Liver (tissue), 9 donors: Measurements from ENCODE around the gene CUX1. TPM values are rescaled to one million over a fixed set of nuclear protein-coding genes. Genes with fewer than 3 reads are reported as not detected.

Experiments used
- DNase-seq: peaks from one replicate; pipeline ENCODE4 v3.0.0-alpha.2; 2017; ENCODE audit warnings: low spot score
- H3K27ac ChIP-seq, 2 donors: one replicate each; pipeline ENCODE4 v1.7.0; 2013; ENCODE audit warnings: inconsistent platforms in 2 of 2, low read length in 2 of 2, control low read depth in 1 of 2, low read depth in 1 of 2, mild to moderate bottlenecking in 1 of 2
- H3K27me3 ChIP-seq, 4 donors: one replicate each; pipeline versions ENCODE4 v1.6.1 to v1.7.0; 2013; ENCODE audit warnings: low read length in 3 of 4, inconsistent platforms in 1 of 4, mild to moderate bottlenecking in 1 of 4, moderate library complexity in 1 of 4; ENCODE audit not compliant: control insufficient read depth in 4 of 4, insufficient read depth in 4 of 4
- H3K36me3 ChIP-seq, 4 donors: one replicate each; pipeline versions ENCODE4 v1.6.1 to v1.7.0; 2013; ENCODE audit warnings: low read length in 3 of 4, mild to moderate bottlenecking in 3 of 4, low read depth in 1 of 4, moderate library complexity in 1 of 4; ENCODE audit not compliant: control insufficient read depth in 4 of 4, insufficient read depth in 3 of 4
- H3K4me1 ChIP-seq, 4 donors: one replicate each; pipeline versions ENCODE4 v1.6.1 to v1.7.0; 2013; ENCODE audit warnings: low read length in 3 of 4, mild to moderate bottlenecking in 3 of 4, moderate library complexity in 1 of 4; ENCODE audit not compliant: control insufficient read depth in 4 of 4, insufficient read depth in 4 of 4
- H3K4me3 ChIP-seq, 3 donors: one replicate each; pipeline versions ENCODE4 v1.6.1 to v1.7.0; 2013; ENCODE audit warnings: low read length in 3 of 3, control low read depth in 1 of 3, low read depth in 1 of 3, mild to moderate bottlenecking in 1 of 3
- H3K9ac ChIP-seq, 2 donors: one replicate each; pipeline ENCODE4 v1.7.0; 2013; ENCODE audit warnings: low read length in 2 of 2, mild to moderate bottlenecking in 2 of 2, moderate library complexity in 2 of 2, control low read depth in 1 of 2, low read depth in 1 of 2
- H3K9me3 ChIP-seq, 4 donors: one replicate each; pipeline versions ENCODE4 v1.6.1 to v1.7.0; 2013; ENCODE audit warnings: low read length in 3 of 4; ENCODE audit not compliant: control insufficient read depth in 4 of 4
- EGR1 ChIP-seq, 2 donors: IDR thresholded peaks; 2 replicates each; pipeline ENCODE4 v1.6.1; 2016 to 2018; ENCODE audit warnings: antibody characterized with exemption in 2 of 2, low read depth in 2 of 2
- FOXA1 ChIP-seq: IDR thresholded peaks from 2 replicates; pipeline ENCODE4 v1.6.1; 2016; ENCODE audit warnings: antibody characterized with exemption
- FOXA2 ChIP-seq: IDR thresholded peaks from 2 replicates; pipeline ENCODE4 v1.6.1; 2016; ENCODE audit warnings: antibody characterized with exemption
- GABPA ChIP-seq, 2 donors: IDR thresholded peaks in 1 of 2; conservative IDR thresholded peaks in 1 of 2; 2 replicates each; pipeline ENCODE4 v1.6.1; 2016; ENCODE audit warnings: antibody characterized with exemption in 2 of 2, mild to moderate bottlenecking in 1 of 2, moderate library complexity in 1 of 2
- HNF4A ChIP-seq, 2 donors: conservative IDR thresholded peaks; 2 replicates each; pipeline ENCODE4 v1.6.1; 2016; ENCODE audit warnings: antibody characterized with exemption in 2 of 2, mild to moderate bottlenecking in 2 of 2
- HNF4G ChIP-seq: IDR thresholded peaks from 2 replicates; pipeline ENCODE4 v1.6.1; 2016; ENCODE audit warnings: antibody characterized with exemption
- JUND ChIP-seq, 2 donors: IDR thresholded peaks; 2 replicates each; pipeline ENCODE4 v1.6.1; 2016; ENCODE audit warnings: antibody characterized with exemption in 2 of 2
- NR2F2 ChIP-seq: IDR thresholded peaks from 2 replicates; pipeline ENCODE4 v1.6.1; 2016; ENCODE audit warnings: antibody characterized with exemption
- RAD21 ChIP-seq, 2 donors: IDR thresholded peaks; 2 replicates each; pipeline ENCODE4 v1.6.1; 2016; ENCODE audit warnings: antibody characterized with exemption in 2 of 2, mild to moderate bottlenecking in 2 of 2
- RXRA ChIP-seq, 2 donors: IDR thresholded peaks; 2 replicates each; pipeline ENCODE4 v1.6.1; 2017 to 2018; ENCODE audit warnings: antibody characterized with exemption in 2 of 2, mild to moderate bottlenecking in 1 of 2
- SP1 ChIP-seq: IDR thresholded peaks from 2 replicates; pipeline ENCODE4 v1.6.1; 2018; ENCODE audit warnings: antibody characterized with exemption, mild to moderate bottlenecking
- TAF1 ChIP-seq: conservative IDR thresholded peaks from 2 replicates; pipeline ENCODE4 v1.6.1; 2016; ENCODE audit warnings: antibody characterized with exemption, mild to moderate bottlenecking
- YY1 ChIP-seq: IDR thresholded peaks from 2 replicates; pipeline ENCODE4 v1.6.1; 2016; ENCODE audit warnings: antibody characterized with exemption, mild to moderate bottlenecking
- WGBS: extraction: QIAGEN DNeasy Blood & Tissue Kit; methylation state at CpG from one replicate; pipeline ENCODE4 v1.1.7; 2013; 5-methylcytosine and 5-hydroxymethylcytosine counted together
- polyA plus RNA-seq, 2 donors: library from polyadenylated mRNA; stranded (reverse) in 1 of 2; unstranded in 1 of 2; fragments of 200-250 nt in 1 of 2; fragments of >200 nt in 1 of 2; fragmentation: Nextera tagmentation in 1 of 2; extraction: Ambion mirVana in 1 of 2; gene quantifications; one replicate each; pipeline versions ENCODE4 v1.2.1 to v1.2.3, GENCODE V29; 2013 to 2015
- total RNA-seq, 2 donors: library from RNA; depleted of rRNA; stranded (reverse); fragments of >200 nt; gene quantifications; one replicate each; pipeline ENCODE4 v1.2.3, GENCODE V29; 2014
- TF ChIP-seq, protein P1 (sequence below): IDR thresholded peaks from 2 replicates; pipeline ENCODE4 v1.6.1; 2016; ENCODE audit warnings: antibody characterized with exemption
- TF ChIP-seq, protein P2 (sequence below): fragments of 150-350 bp; IDR thresholded peaks from 2 replicates; pipeline ENCODE4 v1.5.1; 2017; ENCODE audit warnings: improper control_type of control experiment, low read depth, low read length; ENCODE audit not compliant: missing input control
- TF ChIP-seq, protein P3 (sequence below): IDR thresholded peaks from 2 replicates; pipeline ENCODE4 v1.6.1; 2016; ENCODE audit warnings: antibody characterized with exemption
- TF ChIP-seq, protein P4 (sequence below): IDR thresholded peaks from 2 replicates; pipeline ENCODE4 v1.6.1; 2016; ENCODE audit warnings: antibody characterized with exemption, mild to moderate bottlenecking
- TF ChIP-seq, protein P5 (sequence below): IDR thresholded peaks from 2 replicates; pipeline ENCODE4 v1.6.1; 2016; ENCODE audit warnings: antibody characterized with exemption
- donor health status: healthy.
- donor health status: healthy.
- donor health status: healthy.
- donor health status: healthy.
- donor health status: healthy.

The CUX1 gene
- total and polyA plus RNA-seq, 4 donors: 18.6 to 40.6 (median 21.4) TPM

DNA sequence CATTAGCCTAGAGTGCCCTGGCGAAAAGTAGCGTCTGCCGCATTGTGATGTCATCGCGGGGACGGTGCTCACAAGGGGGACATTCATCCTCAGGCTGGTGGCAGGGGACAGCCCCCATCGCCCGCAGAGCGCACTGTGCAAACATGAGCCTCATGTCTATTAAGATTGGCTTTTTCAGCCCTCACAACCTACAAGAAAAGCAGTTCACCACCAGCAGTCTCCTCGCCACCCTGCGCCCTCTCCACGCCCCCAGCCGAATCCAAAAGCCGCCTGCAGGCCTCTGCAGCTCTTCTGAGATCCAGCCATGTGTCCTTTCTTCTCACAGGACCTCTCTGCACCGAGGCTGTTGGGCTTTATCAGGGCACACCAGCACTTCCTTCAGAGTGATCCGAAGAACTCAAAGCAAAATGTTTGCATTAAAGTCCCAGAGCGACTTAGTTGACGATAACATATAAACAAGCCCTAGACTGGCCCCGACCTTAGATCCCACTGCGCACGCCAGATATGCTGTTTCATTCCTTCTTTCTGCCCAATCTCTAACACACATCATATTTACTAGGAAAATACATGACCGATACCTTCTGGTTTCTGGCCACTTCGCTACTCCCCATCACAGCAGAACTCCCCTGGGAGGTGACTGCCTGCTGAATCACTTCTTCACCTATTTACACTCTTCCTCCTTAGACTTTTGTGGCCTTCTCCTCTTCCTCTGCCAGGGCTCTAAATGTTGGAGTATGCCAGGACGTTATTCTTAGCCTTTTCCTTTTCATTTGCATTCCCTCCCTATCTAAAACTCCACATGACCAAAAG, 263.2 kb downstream of the CUX1 start:
- Histone ChIP-seq H3K9me3 (no peaks in the 10 kb centered on the region), H3K4me1 (no peaks in the 10 kb centered on the region), H3K9ac (no peak overlapping the region), H3K27ac (no peak overlapping the region), H3K27me3 (no peaks in the 10 kb centered on the region), H3K36me3 (peaks cover 0 to 7% (median 4%) of the 10 kb centered on the region in 4 donors), H3K4me3 (no peak overlapping the region)
- WGBS: 86% methylated on average over 24 of the region's 24 CpGs
- TF ChIP-seq FOXA1: no peak
- TF ChIP-seq RXRA (IDR thresholded peaks at IDR 0.05): no peak
- TF ChIP-seq YY1: no peak
- TF ChIP-seq, protein P1, sequence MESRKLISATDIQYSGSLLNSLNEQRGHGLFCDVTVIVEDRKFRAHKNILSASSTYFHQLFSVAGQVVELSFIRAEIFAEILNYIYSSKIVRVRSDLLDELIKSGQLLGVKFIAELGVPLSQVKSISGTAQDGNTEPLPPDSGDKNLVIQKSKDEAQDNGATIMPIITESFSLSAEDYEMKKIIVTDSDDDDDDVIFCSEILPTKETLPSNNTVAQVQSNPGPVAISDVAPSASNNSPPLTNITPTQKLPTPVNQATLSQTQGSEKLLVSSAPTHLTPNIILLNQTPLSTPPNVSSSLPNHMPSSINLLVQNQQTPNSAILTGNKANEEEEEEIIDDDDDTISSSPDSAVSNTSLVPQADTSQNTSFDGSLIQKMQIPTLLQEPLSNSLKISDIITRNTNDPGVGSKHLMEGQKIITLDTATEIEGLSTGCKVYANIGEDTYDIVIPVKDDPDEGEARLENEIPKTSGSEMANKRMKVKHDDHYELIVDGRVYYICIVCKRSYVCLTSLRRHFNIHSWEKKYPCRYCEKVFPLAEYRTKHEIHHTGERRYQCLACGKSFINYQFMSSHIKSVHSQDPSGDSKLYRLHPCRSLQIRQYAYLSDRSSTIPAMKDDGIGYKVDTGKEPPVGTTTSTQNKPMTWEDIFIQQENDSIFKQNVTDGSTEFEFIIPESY: no peak
- TF ChIP-seq TAF1: no peak
- TF ChIP-seq, protein P2, sequence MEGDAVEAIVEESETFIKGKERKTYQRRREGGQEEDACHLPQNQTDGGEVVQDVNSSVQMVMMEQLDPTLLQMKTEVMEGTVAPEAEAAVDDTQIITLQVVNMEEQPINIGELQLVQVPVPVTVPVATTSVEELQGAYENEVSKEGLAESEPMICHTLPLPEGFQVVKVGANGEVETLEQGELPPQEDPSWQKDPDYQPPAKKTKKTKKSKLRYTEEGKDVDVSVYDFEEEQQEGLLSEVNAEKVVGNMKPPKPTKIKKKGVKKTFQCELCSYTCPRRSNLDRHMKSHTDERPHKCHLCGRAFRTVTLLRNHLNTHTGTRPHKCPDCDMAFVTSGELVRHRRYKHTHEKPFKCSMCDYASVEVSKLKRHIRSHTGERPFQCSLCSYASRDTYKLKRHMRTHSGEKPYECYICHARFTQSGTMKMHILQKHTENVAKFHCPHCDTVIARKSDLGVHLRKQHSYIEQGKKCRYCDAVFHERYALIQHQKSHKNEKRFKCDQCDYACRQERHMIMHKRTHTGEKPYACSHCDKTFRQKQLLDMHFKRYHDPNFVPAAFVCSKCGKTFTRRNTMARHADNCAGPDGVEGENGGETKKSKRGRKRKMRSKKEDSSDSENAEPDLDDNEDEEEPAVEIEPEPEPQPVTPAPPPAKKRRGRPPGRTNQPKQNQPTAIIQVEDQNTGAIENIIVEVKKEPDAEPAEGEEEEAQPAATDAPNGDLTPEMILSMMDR: no peak
- no peak for TF ChIP-seq EGR1 (IDR thresholded peaks at IDR 0.05; ENCODE audit: low read depth in 2 of 2)
- no peak for TF ChIP-seq GABPA (IDR thresholded peaks at IDR 0.05 in 1 of 2, conservative IDR thresholded peaks at IDR 0.05 in 1 of 2)
- TF ChIP-seq NR2F2: no peak
- TF ChIP-seq HNF4G: no peak
- no peak for TF ChIP-seq RAD21 (IDR thresholded peaks at IDR 0.05)
- TF ChIP-seq, protein P3, sequence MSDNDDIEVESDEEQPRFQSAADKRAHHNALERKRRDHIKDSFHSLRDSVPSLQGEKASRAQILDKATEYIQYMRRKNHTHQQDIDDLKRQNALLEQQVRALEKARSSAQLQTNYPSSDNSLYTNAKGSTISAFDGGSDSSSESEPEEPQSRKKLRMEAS: no peak
- TF ChIP-seq SP1: no peak
- TF ChIP-seq HNF4A (conservative IDR thresholded peaks at IDR 0.05): no peak
- TF ChIP-seq FOXA2: no peak
- TF ChIP-seq, protein P4, sequence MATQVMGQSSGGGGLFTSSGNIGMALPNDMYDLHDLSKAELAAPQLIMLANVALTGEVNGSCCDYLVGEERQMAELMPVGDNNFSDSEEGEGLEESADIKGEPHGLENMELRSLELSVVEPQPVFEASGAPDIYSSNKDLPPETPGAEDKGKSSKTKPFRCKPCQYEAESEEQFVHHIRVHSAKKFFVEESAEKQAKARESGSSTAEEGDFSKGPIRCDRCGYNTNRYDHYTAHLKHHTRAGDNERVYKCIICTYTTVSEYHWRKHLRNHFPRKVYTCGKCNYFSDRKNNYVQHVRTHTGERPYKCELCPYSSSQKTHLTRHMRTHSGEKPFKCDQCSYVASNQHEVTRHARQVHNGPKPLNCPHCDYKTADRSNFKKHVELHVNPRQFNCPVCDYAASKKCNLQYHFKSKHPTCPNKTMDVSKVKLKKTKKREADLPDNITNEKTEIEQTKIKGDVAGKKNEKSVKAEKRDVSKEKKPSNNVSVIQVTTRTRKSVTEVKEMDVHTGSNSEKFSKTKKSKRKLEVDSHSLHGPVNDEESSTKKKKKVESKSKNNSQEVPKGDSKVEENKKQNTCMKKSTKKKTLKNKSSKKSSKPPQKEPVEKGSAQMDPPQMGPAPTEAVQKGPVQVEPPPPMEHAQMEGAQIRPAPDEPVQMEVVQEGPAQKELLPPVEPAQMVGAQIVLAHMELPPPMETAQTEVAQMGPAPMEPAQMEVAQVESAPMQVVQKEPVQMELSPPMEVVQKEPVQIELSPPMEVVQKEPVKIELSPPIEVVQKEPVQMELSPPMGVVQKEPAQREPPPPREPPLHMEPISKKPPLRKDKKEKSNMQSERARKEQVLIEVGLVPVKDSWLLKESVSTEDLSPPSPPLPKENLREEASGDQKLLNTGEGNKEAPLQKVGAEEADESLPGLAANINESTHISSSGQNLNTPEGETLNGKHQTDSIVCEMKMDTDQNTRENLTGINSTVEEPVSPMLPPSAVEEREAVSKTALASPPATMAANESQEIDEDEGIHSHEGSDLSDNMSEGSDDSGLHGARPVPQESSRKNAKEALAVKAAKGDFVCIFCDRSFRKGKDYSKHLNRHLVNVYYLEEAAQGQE: no peak
- TF ChIP-seq, protein P5, sequence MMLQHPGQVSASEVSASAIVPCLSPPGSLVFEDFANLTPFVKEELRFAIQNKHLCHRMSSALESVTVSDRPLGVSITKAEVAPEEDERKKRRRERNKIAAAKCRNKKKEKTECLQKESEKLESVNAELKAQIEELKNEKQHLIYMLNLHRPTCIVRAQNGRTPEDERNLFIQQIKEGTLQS: no peak
- no peak for TF ChIP-seq JUND (IDR thresholded peaks at IDR 0.05)
- DNase-seq: peak; percentile 43
